K562 (cell line): Measurements from ENCODE around the gene GNS. TPM values are rescaled to one million over a fixed set of nuclear protein-coding genes. Genes with fewer than 3 reads are reported as not detected.

Experiments
- ATAC-seq: fragments of 200-7000 bp; cut with Tn5 transposase; 3 replicates; pipeline ENCODE4 v1.9.1; 2020; ENCODE audit warnings: moderate library complexity
- BruUV-seq: library from RNA; stranded (reverse); fragments of 400-500 nt; replicated peaks from 2 replicates; lab custom pipeline; 2021; lab: Mats Ljungman, UMichigan
- CTCF ChIA-PET: fragments of 300-600 bp; formaldehyde crosslinking; extraction: SDS; loops from one replicate; lab custom pipeline; 2021; ENCODE audit warnings: low intra/inter-chr PET ratio; lab: Yijun Ruan, JAX
- POLR2A ChIA-PET: fragments of 300-600, 350-650 bp; sonication (Branson Sonifier 250); formaldehyde crosslinking; extraction: SDS; loops from one replicate; lab custom pipeline; 2021; ENCODE audit warnings: antibody characterized with exemption, inconsistent platforms; lab: Yijun Ruan, JAX
- DNase-seq, 4 experiments: peaks; one replicate each; pipeline versions ENCODE4 v3.0.0 to v3.0.0-alpha.2; 2011 to 2018; ENCODE audit warnings: low spot score in 3 of 4, mixed read lengths in 3 of 4; ENCODE audit errors: extremely low read depth in 1 of 4
- FAIRE-seq: peaks from 2 replicates; lab custom pipeline; 2011; peaks lifted over from hg19 to GRCh38; lab: Jason Lieb, UNC
- H2AFZ ChIP-seq: 2 replicates; pipeline ENCODE4 v1.6.0; 2011; ENCODE audit warnings: low read depth, low read length, control low read depth, inconsistent platforms
- H3K27ac ChIP-seq: fragments of 200-600 bp; 3 replicates; pipeline ENCODE4 v1.8.0; 2011; ENCODE audit warnings: low read depth, mild to moderate bottlenecking, control low read depth, inconsistent platforms, low read length, moderate library complexity, mixed read lengths; ENCODE audit errors: extremely low read depth
- H3K27me3 ChIP-seq, 2 experiments: fragments of 300-600 bp in 1 of 2; 2 replicates in 1 of 2; 3 replicates in 1 of 2; pipeline versions ENCODE4 v1.6.0 to v1.8.0; 2011; ENCODE audit warnings: inconsistent platforms in 2 of 2, low read length in 2 of 2, mild to moderate bottlenecking in 1 of 2, mixed read lengths in 1 of 2, moderate library complexity in 1 of 2; ENCODE audit not compliant: control insufficient read depth in 2 of 2, insufficient read depth in 2 of 2
- H3K36me3 ChIP-seq: fragments of 300-600 bp; 3 replicates; pipeline ENCODE4 v1.8.0; 2011; ENCODE audit warnings: mild to moderate bottlenecking, low read length, inconsistent platforms; ENCODE audit not compliant: control insufficient read depth, insufficient read depth
- H3K4me1 ChIP-seq, 2 experiments: fragments of 200-600 bp in 1 of 2; replicated peaks in 1 of 2; 2 replicates in 1 of 2; 3 replicates in 1 of 2; pipeline versions ENCODE4 v1.5.1 to v1.8.0; 2011; ENCODE audit warnings: inconsistent platforms in 2 of 2, low read length in 2 of 2, mild to moderate bottlenecking in 1 of 2, mixed read lengths in 1 of 2, moderate library complexity in 1 of 2; ENCODE audit not compliant: control insufficient read depth in 2 of 2, insufficient read depth in 2 of 2
- H3K4me2 ChIP-seq: 2 replicates; pipeline ENCODE4 v1.6.1; 2011; ENCODE audit warnings: low read length, control low read depth, inconsistent platforms, mixed read lengths; ENCODE audit not compliant: insufficient read depth
- H3K4me3 ChIP-seq: fragments of 200-600 bp; sonication (generic), shearing (Covaris generic); 2 replicates; pipeline ENCODE4 v1.5.1; 2016; ENCODE audit warnings: control low read depth, inconsistent platforms
- H3K79me2 ChIP-seq: fragments of 200-600 bp; 3 replicates; pipeline ENCODE4 v1.8.0; 2011; ENCODE audit warnings: low read length, inconsistent platforms; ENCODE audit not compliant: control insufficient read depth, insufficient read depth
- H3K9ac ChIP-seq, 2 experiments: 2 replicates each; pipeline versions ENCODE4 v1.6.0 to v1.6.1; 2011; ENCODE audit warnings: low read depth in 2 of 2, low read length in 2 of 2, control low read depth in 1 of 2, inconsistent platforms in 1 of 2, mild to moderate bottlenecking in 1 of 2, mixed read lengths in 1 of 2; ENCODE audit not compliant: insufficient read depth in 1 of 2
- H3K9me1 ChIP-seq: one replicate; pipeline ENCODE4 v1.6.0; 2011; ENCODE audit warnings: inconsistent platforms, mild to moderate bottlenecking, low read length, moderate library complexity; ENCODE audit not compliant: control insufficient read depth, insufficient read depth
- H3K9me3 ChIP-seq: replicated peaks from 2 replicates; pipeline ENCODE4 v1.5.1; 2011; ENCODE audit warnings: low read depth, low read length, inconsistent platforms; ENCODE audit not compliant: control insufficient read depth, insufficient read depth
- H4K20me1 ChIP-seq: replicated peaks from 2 replicates; pipeline ENCODE4 v1.6.1; 2011; ENCODE audit warnings: low read length, inconsistent platforms, mixed read lengths; ENCODE audit not compliant: control insufficient read depth, insufficient read depth
- E2F4 ChIP-seq: sonication (generic); formaldehyde crosslinking; IDR thresholded peaks from 2 replicates; pipeline ENCODE4 v1.8.0; 2022; ENCODE audit warnings: mild to moderate bottlenecking, low read depth, missing genetic modification reagents
- FOXA1 ChIP-seq: fragments of 450-650 bp; IDR thresholded peaks from 2 replicates; pipeline ENCODE4 v1.6.1; 2016; ENCODE audit warnings: mild to moderate bottlenecking, borderline replicate concordance
- KDM5B ChIP-seq: fragments of 200-600 bp; sonication (generic); IDR thresholded peaks from 2 replicates; pipeline ENCODE4 v1.6.1; 2012; ENCODE audit warnings: low read depth, mild to moderate bottlenecking, moderate library complexity, low read length, control low read depth, inconsistent platforms; ENCODE audit not compliant: insufficient replicate concordance
- PRMT5 ChIP-seq: sonication (generic); formaldehyde crosslinking; IDR thresholded peaks from 2 replicates; pipeline ENCODE4 v1.5.0; 2020; ENCODE audit warnings: missing genetic modification reagents
- SPI1 ChIP-seq: IDR thresholded peaks from 2 replicates; pipeline ENCODE4 v1.6.1; 2011; ENCODE audit warnings: low read depth, low read length, control low read depth, borderline replicate concordance
- STAT6 ChIP-seq: sonication (generic); formaldehyde crosslinking; IDR thresholded peaks from 2 replicates; pipeline ENCODE4 v1.8.1; 2023; ENCODE audit warnings: mild to moderate bottlenecking, missing genetic modification reagents
- USF2 ChIP-seq: sonication (generic); formaldehyde crosslinking; IDR thresholded peaks from 2 replicates; pipeline ENCODE4 v1.5.0; 2020; ENCODE audit warnings: missing genetic modification reagents
- YY1 ChIP-seq, 3 experiments: IDR thresholded peaks; 2 replicates each; pipeline ENCODE4 v1.6.1; 2011; ENCODE audit warnings: low read length in 2 of 3, mild to moderate bottlenecking in 2 of 3, moderate library complexity in 2 of 3, borderline replicate concordance in 1 of 3, control low read depth in 1 of 3, low read depth in 1 of 3; ENCODE audit not compliant: insufficient read depth in 3 of 3, insufficient replicate concordance in 2 of 3, control insufficient read depth in 1 of 3, insufficient read length in 1 of 3; ENCODE audit errors: extremely low read depth in 1 of 3
- ZNF589 ChIP-seq: fragments of 200-800 bp; sonication (Bioruptor generic); IDR thresholded peaks from 2 replicates; pipeline ENCODE4 v1.6.1; 2016; ENCODE audit warnings: low read depth, missing genetic modification characterization, missing compliant biosample characterization
- WGBS: fragments of 100-300 bp; shearing (Covaris generic); methylation state at CpG from one replicate; pipeline ENCODE4 v1.1.6; 2016; ENCODE audit warnings: low coverage, mixed read lengths; ENCODE audit not compliant: insufficient coverage; ENCODE audit errors: missing lambda C conversion rate; 5-methylcytosine and 5-hydroxymethylcytosine counted together
- in situ Hi-C: fragments of 300-500 bp; cut with MboI; formaldehyde crosslinking; loops from 4 replicates; pipeline ENCODE4 v1.15.0; 2018; ENCODE audit warnings: inconsistent platforms, mixed read lengths
- intact Hi-C: fragments of 100-400 bp; cut with micrococcal nuclease; formaldehyde crosslinking; loops from 2 replicates; pipeline ENCODE4 v1.14.2; 2022
- polyA plus RNA-seq, 8 experiments: library from polyadenylated mRNA; depleted of rRNA in 4 of 8; stranded (reverse) in 5 of 8; unstranded in 3 of 8; fragments of >200 nt; fragmentation: Nextera tagmentation in 2 of 8; fragmentation: Illumina TruSeq in 1 of 8; extraction: Ambion mirVana in 2 of 8; extraction: Trizol in 1 of 8; gene quantifications; 2 replicates each; pipeline versions ENCODE4 v1.2.1 to v1.2.3, GENCODE V29; 2011 to 2014; ENCODE audit warnings: inconsistent platforms in 1 of 8, missing spikeins in 1 of 8
- total RNA-seq, 7 experiments: library from RNA; depleted of rRNA in 6 of 7; stranded (reverse); fragments of >200 nt in 6 of 7; fragmentation: Illumina TruSeq in 2 of 7; extraction: Trizol in 2 of 7; gene quantifications; 2 replicates each; pipeline versions ENCODE4 v1.2.1 to v1.2.3, GENCODE V29; 2011 to 2021; ENCODE audit warnings: low replicate concordance in 1 of 7

GNS gene
- total and polyA plus RNA-seq, 9 of the 15 experiments (the other 6 are each of a cell fraction or from before 2014, with no cell fraction given) = 4.6 to 30.3 (median 18.9) TPM

GRCh38 chr12:64709429-64709828 is 49.8 kb downstream of the GNS start:
- no peaks in the 10 kb centered on the region for H3K4me1 ChIP-seq
- H4K20me1 ChIP-seq = no peaks in the 10 kb centered on the region
- H3K36me3 ChIP-seq = peaks cover 1% of the 10 kb centered on the region; the same call in 1 of the 3 replicates
- in situ Hi-C loops (no loop called here), intact Hi-C loops (no loop called here)
- BruUV-seq = no TSS peak
- no peak overlapping the region for H3K4me2 ChIP-seq
- 79% methylated on average over 2 of the region's 2 CpGs for WGBS
- no peak overlapping the region for H3K27ac ChIP-seq
- FAIRE-seq = no peak
- TF ChIP-seq USF2 (CRISPR knock-in tag) = peak; percentile 40
- peak in 2 of 3 experiments; percentile 27 to 51 for TF ChIP-seq YY1 (IDR thresholded peaks at IDR 0.05; ENCODE audit: borderline replicate concordance in 1 of 3, control insufficient read depth in 1 of 3, extremely low read depth in 1 of 3, insufficient read depth in 3 of 3, insufficient read length in 1 of 3, insufficient replicate concordance in 2 of 3, low read depth in 1 of 3, low read length in 2 of 3)
- no peak for TF ChIP-seq PRMT5
- no peak overlapping the region for H2AFZ ChIP-seq
- H3K4me3 ChIP-seq = no peak overlapping the region
- no peaks in the 10 kb centered on the region for H3K9me3 ChIP-seq
- no peaks in the 10 kb centered on the region for H3K9me1 ChIP-seq
- DNase-seq = no peak
- no peaks in the 10 kb centered on the region for H3K79me2 ChIP-seq
- H3K27me3 ChIP-seq = no peaks in the 10 kb centered on the region
- POLR2A ChIA-PET = interaction anchor here (0.6 kb wide), 1 partner anchor 27 kb away, joined by 3 read pairs; no protein-coding TSS in a partner anchor
- no peak overlapping the region for H3K9ac ChIP-seq
- CTCF ChIA-PET = no interaction called here
- ATAC-seq = peak; percentile 54; the same call in 2 of the 3 replicates

- Histone ChIP-seq H2AFZ (no peak overlapping the region), H3K4me2 (no peak overlapping the region), H3K4me3 (no peak overlapping the region), H3K9ac (no peak overlapping the region), H3K27me3 (no peaks in the 10 kb centered on the region), H3K9me3 (no peaks in the 10 kb centered on the region), H3K79me2 (no peaks in the 10 kb centered on the region), H3K27ac (no peak overlapping the region), H3K4me1 (no peaks in the 10 kb centered on the region), H3K36me3 (no peaks in the 10 kb centered on the region; the same call in 2 of the 3 replicates), H3K9me1 (no peaks in the 10 kb centered on the region), H4K20me1 (no peaks in the 10 kb centered on the region)
- 42% methylated on average over 2 of the region's 2 CpGs for WGBS
- in situ Hi-C loops = no loop called here
- ChIA-PET CTCF (interaction anchor here (0.9 kb wide), 1 partner anchor 10 kb away, joined by 3 read pairs; no protein-coding TSS in a partner anchor), POLR2A (interaction anchor here (1.2 kb wide), 1 partner anchor 8 kb away, joined by 4 read pairs; no protein-coding TSS in a partner anchor)
- intact Hi-C loops = no loop called here
- FAIRE-seq (no peak), ATAC-seq (no peak), DNase-seq (no peak)
- no TSS peak for BruUV-seq
- TF ChIP-seq SPI1 = peak; percentile 17; the same call in 1 of the 2 replicates
- TF ChIP-seq ZNF589 (CRISPR knock-in tag) = no peak
- no peak for TF ChIP-seq FOXA1
- TF ChIP-seq KDM5B = no peak
- no peak for TF ChIP-seq STAT6 (CRISPR knock-in tag)
- no peak for TF ChIP-seq E2F4
Observed at GRCh38 chr12:64707926-64708325, 51.3 kb downstream of the GNS start.
